Posterior vena cava (tissue), 2 donors: ENCODE results near the gene TTF2. TPM values are rescaled to one million over a fixed set of nuclear protein-coding genes. Genes with fewer than 3 reads are reported as not detected.

Experiments
- DNase-seq: peaks from one replicate; pipeline ENCODE4 v3.0.0-alpha.2; 2020; ENCODE audit warnings: low spot score
- intact Hi-C, 2 donors: fragments of 100-400 bp; cut with DNase I; formaldehyde crosslinking; loops; one replicate each; pipeline versions ENCODE4 v1.14.1 to v1.14.2; 2022 to 2023
- long read RNA-seq, 2 donors: library from polyadenylated mRNA; unstranded; transcript quantifications; one replicate each; pipeline ENCODE4 v2.0.0, GENCODE V29; 2020 to 2021
- total RNA-seq, 2 donors: library from RNA; stranded (reverse); fragmentation: NEBNext Ultra II Directional; extraction: Animal tissue kit (Norgen Biotek cat#: 25700); gene quantifications; one replicate each; pipeline ENCODE4 v1.2.1, GENCODE V29; 2021
- donor health status: DM: yes; HTN: yes; CAD: no.
- donor health status: DM: yes; HTN: yes; CAD: no.

TTF2 gene
- 10 to 100 TPM; 16.3 to 18.1 TPM for total RNA-seq
- long read RNA-seq, donor 1, full-length matches to known transcripts, result 1 of 3 reads
- long read RNA-seq, donor 1, partial matches to known transcripts, result 1 of 3 reads
- long read RNA-seq, donor 1, other reads (novel, unspliced or antisense), result 1 of 3 reads
- long read RNA-seq, donor 2, full-length matches to known transcripts, result 2 of 22 reads
- long read RNA-seq, donor 2, partial matches to known transcripts, result 18 of 22 reads
- long read RNA-seq, donor 2, other reads (novel, unspliced or antisense), result 2 of 22 reads

DNA sequence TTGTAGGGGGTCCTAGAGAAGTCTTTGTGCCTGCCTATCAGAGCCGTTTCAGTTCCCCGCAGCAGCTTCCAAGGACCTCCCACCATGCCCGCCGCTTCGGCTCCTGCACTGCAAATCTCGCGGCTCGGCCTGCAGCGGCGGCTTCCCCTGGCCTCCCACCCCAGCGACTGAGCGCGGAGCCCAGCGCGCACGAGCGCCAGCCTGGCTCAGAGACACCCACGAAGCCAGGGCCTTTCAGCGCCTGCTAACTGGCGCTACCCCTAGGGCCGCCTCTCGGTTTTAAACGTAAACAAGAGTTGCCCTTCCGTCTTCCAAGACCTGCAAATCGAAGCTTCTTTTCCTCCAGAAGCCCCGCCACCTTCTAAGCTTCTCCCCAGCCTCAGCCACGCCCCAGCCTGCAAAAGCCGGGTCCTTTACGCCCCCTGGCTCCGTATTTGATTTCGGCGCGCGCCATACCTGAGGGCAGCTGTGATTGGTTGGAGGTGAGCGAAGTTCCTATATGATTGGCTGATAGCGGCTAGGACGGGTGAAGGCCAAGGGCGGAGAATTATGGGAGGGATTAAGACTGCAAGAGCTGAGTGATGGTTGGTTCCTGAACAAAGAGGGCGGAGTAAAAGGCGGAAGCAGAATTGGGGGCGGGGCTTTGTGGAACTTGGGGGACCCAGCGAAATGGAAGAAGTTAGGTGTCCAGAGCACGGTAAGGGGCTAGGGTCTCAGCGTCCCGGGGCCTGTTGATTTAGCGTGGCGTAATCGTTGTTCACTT is at the start of gene TTF2:
TSS of gene TTF2 (plus strand) at position 649 of the 763 bp plus-strand sequence. CDS start at position 670, 21 bp downstream.
- DNase-seq, result peak; percentile 97
- intact Hi-C loops, result loop anchor here (10.0 kb wide), 3 partner anchors 205 to 485 kb away; partner anchors contain the start of gene CD58 (in 2 of the 2)

GRCh38 chr1:117011334-117011733 is 48.8 kb upstream of the TTF2 start:
- DNase-seq, result no peak
- intact Hi-C loops, result no loop called here

DNA sequence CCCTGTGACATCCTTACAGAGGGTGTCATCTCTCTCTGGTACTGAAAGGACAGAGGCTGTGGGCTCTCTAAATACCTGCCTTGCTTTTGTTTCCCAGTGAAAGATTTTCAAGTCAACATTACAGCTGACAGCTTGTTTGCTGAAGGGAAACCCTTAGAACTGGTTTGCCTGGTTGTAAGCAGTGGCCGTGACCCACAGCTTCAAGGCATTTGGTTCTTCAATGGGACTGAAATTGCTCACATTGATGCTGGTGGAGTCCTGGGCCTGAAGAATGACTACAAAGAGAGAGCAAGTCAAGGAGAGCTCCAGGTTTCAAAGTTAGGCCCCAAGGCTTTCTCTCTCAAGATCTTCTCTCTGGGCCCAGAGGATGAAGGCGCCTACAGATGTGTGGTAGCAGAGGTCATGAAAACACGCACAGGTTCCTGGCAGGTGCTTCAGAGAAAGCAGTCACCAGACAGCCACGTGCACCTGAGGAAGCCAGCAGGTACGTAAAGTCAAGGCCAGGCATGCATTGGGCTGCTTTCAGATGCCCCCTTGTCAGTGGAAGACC is 46.7 kb upstream of the TTF2 start:
- no peak for DNase-seq

GRCh38 chr1:117014209-117014608 is 45.9 kb upstream of the TTF2 start:
- intact Hi-C loops, result no loop called here
- DNase-seq, result no peak

More for the DNA sequence above, 46.7 kb upstream of the TTF2 start:
- intact Hi-C loops, result no loop called here

DNA sequence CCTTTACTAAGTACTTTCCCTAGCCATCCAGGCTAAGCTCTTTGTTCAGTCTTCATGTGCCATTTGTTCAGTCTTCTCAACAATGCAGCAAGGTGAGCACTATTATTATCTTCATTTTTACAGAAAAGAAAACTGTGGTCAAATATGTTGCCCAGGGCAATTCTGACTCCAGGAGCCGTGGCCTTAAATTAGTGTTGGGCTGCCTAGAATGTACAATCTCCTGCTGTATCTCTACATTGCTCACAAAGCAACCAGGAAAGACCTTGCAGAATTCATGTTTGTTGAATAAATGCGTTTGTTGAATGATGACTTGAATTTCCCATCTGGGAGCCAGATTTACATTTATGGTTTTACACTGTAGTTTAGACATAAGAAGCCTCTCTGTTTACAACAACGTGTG is 44.4 kb upstream of the TTF2 start:
- intact Hi-C loops, result no loop called here
- no peak for DNase-seq

DNA sequence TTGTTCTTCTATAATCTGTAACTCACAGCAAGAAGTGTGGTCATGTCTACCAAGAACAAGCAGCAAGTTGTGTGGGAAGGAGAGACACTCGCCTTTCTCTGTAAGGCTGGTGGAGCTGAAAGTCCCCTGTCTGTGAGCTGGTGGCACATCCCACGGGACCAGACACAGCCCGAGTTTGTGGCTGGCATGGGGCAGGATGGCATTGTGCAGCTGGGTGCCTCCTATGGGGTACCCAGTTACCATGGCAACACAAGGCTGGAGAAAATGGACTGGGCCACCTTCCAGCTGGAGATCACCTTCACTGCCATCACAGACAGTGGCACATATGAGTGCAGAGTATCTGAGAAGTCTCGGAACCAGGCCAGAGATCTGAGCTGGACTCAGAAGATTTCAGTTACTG is 43.1 kb upstream of the TTF2 start:
- no peak for DNase-seq
- intact Hi-C loops, result no loop called here

GRCh38 chr1:117017648-117018047 is 42.5 kb upstream of the TTF2 start:
- intact Hi-C loops, result no loop called here

DNA sequence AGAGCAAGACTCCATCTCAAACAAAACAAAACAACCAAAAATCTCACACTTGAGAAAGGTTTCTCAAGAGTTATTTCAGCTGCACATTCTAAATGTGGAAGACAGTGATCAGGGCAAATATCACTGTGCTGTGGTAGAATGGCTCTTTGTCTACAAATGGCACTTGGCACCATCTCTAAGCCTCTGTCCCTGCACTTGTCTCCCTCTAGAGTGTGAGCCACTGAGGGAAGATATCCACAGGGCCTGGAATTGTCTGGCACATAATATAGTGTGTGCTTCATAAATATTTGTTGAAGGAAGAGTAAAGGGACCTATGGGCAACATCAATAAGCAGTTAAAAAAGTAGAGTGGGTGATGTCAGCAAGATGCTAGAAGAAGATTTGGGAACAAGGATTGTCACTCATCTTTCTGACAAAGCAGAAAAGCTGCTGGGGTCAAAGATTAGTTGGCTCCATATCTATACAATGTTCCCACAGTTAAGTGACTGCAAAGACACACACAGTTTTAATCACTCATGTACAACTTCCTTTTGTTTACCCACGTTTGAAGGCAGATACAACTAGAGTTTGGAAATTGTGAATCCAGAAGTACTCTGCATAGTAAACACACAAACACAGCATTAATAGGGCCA is 39.5 kb upstream of the TTF2 start:
- DNase-seq, result no peak
- intact Hi-C loops, result no loop called here

More at GRCh38 chr1:117017648-117018047, 42.5 kb upstream of the TTF2 start:
- DNase-seq, result no peak

- no peak for DNase-seq
- intact Hi-C loops, result no loop called here
These were observed 38.0 kb upstream of the TTF2 start for GRCh38 chr1:117022114-117022513.

- no peak for DNase-seq
- intact Hi-C loops, result no loop called here
These were observed 34.6 kb upstream of the TTF2 start for GRCh38 chr1:117025568-117025967.

DNA sequence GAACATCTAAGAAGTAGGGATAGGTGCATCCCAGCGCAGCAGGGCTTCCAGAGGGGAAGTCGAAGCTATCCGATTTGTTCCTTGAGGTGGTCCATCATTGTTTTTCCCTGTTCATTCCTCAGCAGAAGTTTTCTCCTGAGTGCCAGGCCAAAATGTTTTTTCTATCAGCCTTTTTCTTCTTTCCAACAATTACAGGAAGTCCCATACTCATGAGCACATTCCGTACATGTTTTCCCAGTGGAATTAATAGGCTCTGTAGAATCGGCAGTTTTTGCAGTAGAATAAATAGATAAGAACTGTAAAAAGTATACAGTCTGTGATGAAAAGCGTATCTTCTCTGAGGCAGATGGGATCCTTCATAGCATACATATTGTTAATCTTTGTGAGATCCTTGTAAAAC is 33.8 kb upstream of the TTF2 start:
- intact Hi-C loops, result no loop called here
- no peak for DNase-seq

- intact Hi-C loops, result no loop called here
These were observed 30.4 kb upstream of the TTF2 start for GRCh38 chr1:117029685-117030084.

GRCh38 chr1:117030271-117030877 is 29.8 kb upstream of the TTF2 start:
- no peak for DNase-seq
- intact Hi-C loops, result no loop called here

More at GRCh38 chr1:117029685-117030084, 30.4 kb upstream of the TTF2 start:
- DNase-seq, result no peak

GRCh38 chr1:117032266-117032665 is 27.9 kb upstream of the TTF2 start:
- no peak for DNase-seq
- intact Hi-C loops, result no loop called here

- intact Hi-C loops, result no loop called here
These were observed 27.2 kb upstream of the TTF2 start for GRCh38 chr1:117032681-117033539.

DNA sequence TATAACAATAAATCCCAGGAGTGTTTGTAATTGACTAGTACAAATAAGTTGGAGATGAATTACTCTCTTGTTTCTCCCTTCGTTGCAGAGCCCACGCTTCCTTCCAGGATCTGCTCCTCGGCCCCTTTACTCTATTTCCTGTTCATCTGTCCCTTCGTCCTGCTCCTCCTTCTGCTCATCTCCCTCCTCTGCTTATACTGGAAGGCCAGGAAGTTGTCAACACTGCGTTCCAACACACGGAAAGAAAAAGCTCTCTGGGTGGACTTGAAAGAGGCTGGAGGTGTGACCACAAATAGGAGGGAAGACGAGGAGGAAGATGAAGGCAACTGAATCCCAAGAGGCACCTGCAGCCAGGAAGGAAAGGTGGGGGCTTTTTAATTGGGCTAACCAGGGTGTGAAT is 26.4 kb upstream of the TTF2 start:
- no peak for DNase-seq
- intact Hi-C loops, result no loop called here

More at GRCh38 chr1:117032681-117033539, 27.2 kb upstream of the TTF2 start:
- no peak for DNase-seq

DNA sequence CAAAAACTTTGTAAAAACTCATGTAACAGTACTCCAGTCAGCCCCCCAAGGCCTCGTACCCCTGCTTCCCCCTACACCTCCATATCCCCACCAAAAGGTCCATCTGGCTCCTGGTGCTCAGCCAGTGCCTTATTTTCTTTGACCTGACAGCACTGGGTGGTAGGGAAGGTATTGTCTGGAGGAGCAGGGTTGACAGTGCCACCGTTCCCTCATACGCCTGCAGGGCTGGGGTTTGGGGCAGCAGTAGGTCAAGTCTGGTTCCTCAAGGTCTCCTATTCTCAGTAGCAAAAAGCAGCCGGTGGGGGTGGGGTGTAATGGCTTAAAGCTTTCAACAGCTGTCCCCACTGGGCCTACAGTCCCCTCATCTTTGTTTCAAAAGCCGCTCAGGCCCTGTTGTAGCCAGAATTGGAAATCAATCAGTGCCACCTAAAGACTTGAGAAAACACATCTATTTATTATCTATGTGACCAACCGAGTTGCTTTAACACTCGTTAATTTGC is 25.3 kb upstream of the TTF2 start:
- DNase-seq, result no peak
- intact Hi-C loops, result no loop called here

GRCh38 chr1:117036018-117036461 is 24.1 kb upstream of the TTF2 start:
- intact Hi-C loops, result no loop called here
- DNase-seq, result no peak
